H1 (cell line): ENCODE data around the gene MAP4K5. TPM values are rescaled to one million over a fixed set of nuclear protein-coding genes. Genes with fewer than 3 reads are reported as not detected.

ENCODE experiments used
- CTCF ChIA-PET: fragments of 300-600 bp; sonication (Branson Sonifier 250); formaldehyde crosslinking; loops from one replicate; lab custom pipeline; 2021; ENCODE audit not compliant: partially characterized antibody; lab: Charles Lee
- POLR2A ChIA-PET: fragments of 300-600 bp; sonication (Branson Sonifier 250); formaldehyde crosslinking; loops from one replicate; lab custom pipeline; 2021; ENCODE audit warnings: inconsistent platforms; ENCODE audit not compliant: partially characterized antibody; lab: Charles Lee
- DNase-seq, 2 experiments: peaks; one replicate each; pipeline versions ENCODE4 v3.0.0 to v3.0.0-alpha.2; 2010 to 2022; ENCODE audit warnings: low spot score in 2 of 2, low read depth in 1 of 2, mixed read lengths in 1 of 2
- FAIRE-seq: peaks from 2 replicates; lab custom pipeline; 2011; peaks lifted over from hg19 to GRCh38; lab: Jason Lieb, UNC
- H2AFZ ChIP-seq: 2 replicates; pipeline ENCODE4 v1.8.1; 2012; ENCODE audit warnings: low read length, inconsistent platforms
- H2AK5ac ChIP-seq: 2 replicates; pipeline ENCODE4 v1.6.1; 2013; ENCODE audit warnings: low read depth, low read length
- H2BK120ac ChIP-seq: replicated peaks from 2 replicates; pipeline ENCODE3; 2013; ENCODE audit warnings: low read depth, low read length, inconsistent platforms
- H2BK12ac ChIP-seq: 2 replicates; pipeline ENCODE4 v1.6.1; 2013; ENCODE audit warnings: low read depth, low read length
- H2BK15ac ChIP-seq: 2 replicates; pipeline ENCODE4 v1.6.1; 2013; ENCODE audit warnings: low read length
- H2BK20ac ChIP-seq: 2 replicates; pipeline ENCODE4 v1.6.1; 2013; ENCODE audit warnings: low read length
- H2BK5ac ChIP-seq: 2 replicates; pipeline ENCODE4 v1.6.1; 2013; ENCODE audit warnings: low read depth, low read length
- H3K14ac ChIP-seq: 2 replicates; pipeline ENCODE4 v1.6.1; 2013; ENCODE audit warnings: inconsistent platforms; ENCODE audit not compliant: insufficient read length
- H3K18ac ChIP-seq: 2 replicates; pipeline ENCODE4 v1.6.1; 2013; ENCODE audit warnings: low read length; ENCODE audit errors: extremely low read depth
- H3K23ac ChIP-seq: 2 replicates; pipeline ENCODE4 v1.6.1; 2013; ENCODE audit warnings: inconsistent platforms; ENCODE audit not compliant: insufficient read length
- H3K23me2 ChIP-seq: 2 replicates; pipeline ENCODE4 v1.6.1; 2013; ENCODE audit warnings: low read depth, low read length
- H3K27ac ChIP-seq: 2 replicates; pipeline ENCODE4 v1.6.1; 2011; ENCODE audit warnings: low read depth, low read length, inconsistent platforms
- H3K27me3 ChIP-seq, 4 experiments: replicated peaks in 1 of 4; 1 replicate in 1 of 4; 2 replicates in 3 of 4; pipeline versions ENCODE4 v1.6.1 to v1.8.1; 2011 to 2013; ENCODE audit warnings: low read length in 3 of 4, mild to moderate bottlenecking in 3 of 4, inconsistent platforms in 2 of 4, mixed read lengths in 2 of 4, moderate library complexity in 1 of 4; ENCODE audit not compliant: control insufficient read depth in 3 of 4, insufficient read depth in 3 of 4; ENCODE audit errors: extremely low read depth in 1 of 4
- H3K36me3 ChIP-seq, 4 experiments: 2 replicates each; pipeline versions ENCODE4 v1.6.1 to v1.8.1; 2011 to 2013; ENCODE audit warnings: mild to moderate bottlenecking in 4 of 4, low read length in 3 of 4, moderate library complexity in 2 of 4, control low read depth in 1 of 4, inconsistent platforms in 1 of 4; ENCODE audit not compliant: insufficient read depth in 4 of 4, control insufficient read depth in 2 of 4
- H3K4ac ChIP-seq: replicated peaks from 2 replicates; pipeline ENCODE3; 2013; ENCODE audit warnings: low read length, low read depth, mixed read lengths, inconsistent platforms; ENCODE audit not compliant: insufficient read length
- H3K4me1 ChIP-seq, 4 experiments: replicated peaks in 1 of 4; 1 replicate in 1 of 4; 2 replicates in 3 of 4; pipeline versions ENCODE4 v1.6.1 to v1.8.1; 2011 to 2013; ENCODE audit warnings: low read length in 3 of 4, inconsistent platforms in 2 of 4, mixed read lengths in 1 of 4; ENCODE audit not compliant: insufficient read depth in 4 of 4, control insufficient read depth in 3 of 4
- H3K4me2 ChIP-seq, 2 experiments: 2 replicates each; pipeline versions ENCODE4 v1.6.1 to v1.8.1; 2011 to 2013; ENCODE audit warnings: low read depth in 2 of 2, low read length in 2 of 2, control low read depth in 1 of 2, inconsistent platforms in 1 of 2, mild to moderate bottlenecking in 1 of 2; ENCODE audit not compliant: insufficient read depth in 1 of 2
- H3K4me3 ChIP-seq, 4 experiments: fragments of 200-600, 300-600 bp in 1 of 4; sonication (generic), shearing (Covaris generic), sonication (Bioruptor Twin) in 1 of 4; 2 replicates each; pipeline versions ENCODE4 v1.5.1 to v1.8.1; 2011 to 2016; ENCODE audit warnings: low read length in 4 of 4, low read depth in 3 of 4, control low read depth in 2 of 4, inconsistent platforms in 2 of 4, mild to moderate bottlenecking in 2 of 4, mixed read lengths in 1 of 4, moderate library complexity in 1 of 4; ENCODE audit not compliant: insufficient read depth in 2 of 4; ENCODE audit errors: extremely low read depth in 1 of 4
- H3K56ac ChIP-seq: replicated peaks from 2 replicates; pipeline ENCODE3; 2013; ENCODE audit warnings: low read depth, mild to moderate bottlenecking, mixed read lengths, low read length, inconsistent platforms; ENCODE audit not compliant: insufficient read length
- H3K79me1 ChIP-seq: 2 replicates; pipeline ENCODE4 v1.6.1; 2013; ENCODE audit warnings: low read depth, low read length, control low read depth
- H3K79me2 ChIP-seq, 2 experiments: 2 replicates each; pipeline versions ENCODE4 v1.6.1 to v1.8.1; 2012 to 2013; ENCODE audit warnings: low read length in 2 of 2, mild to moderate bottlenecking in 2 of 2, inconsistent platforms in 1 of 2; ENCODE audit not compliant: insufficient read depth in 2 of 2, control insufficient read depth in 1 of 2
- H3K9ac ChIP-seq, 4 experiments: replicated peaks in 1 of 4; 1 replicate in 1 of 4; 2 replicates in 3 of 4; pipeline versions ENCODE4 v1.6.1 to v1.8.1; 2011 to 2013; ENCODE audit warnings: low read depth in 3 of 4, low read length in 3 of 4, control low read depth in 2 of 4, mild to moderate bottlenecking in 2 of 4, moderate library complexity in 2 of 4, inconsistent platforms in 1 of 4; ENCODE audit errors: extremely low read depth in 1 of 4
- H3K9me3 ChIP-seq, 2 experiments: 2 replicates each; pipeline versions ENCODE4 v1.6.1 to v1.8.1; 2012 to 2013; ENCODE audit warnings: mild to moderate bottlenecking in 2 of 2, moderate library complexity in 2 of 2, control low read depth in 1 of 2, inconsistent platforms in 1 of 2, low read depth in 1 of 2, low read length in 1 of 2, mixed read lengths in 1 of 2; ENCODE audit not compliant: insufficient read depth in 2 of 2
- H4K20me1 ChIP-seq, 2 experiments: replicated peaks in 1 of 2; 2 replicates each; pipeline versions ENCODE3 to v1.8.1; 2011 to 2013; ENCODE audit warnings: inconsistent platforms in 2 of 2, low read length in 2 of 2, mild to moderate bottlenecking in 1 of 2; ENCODE audit not compliant: insufficient read depth in 2 of 2, control insufficient read depth in 1 of 2
- H4K5ac ChIP-seq: 2 replicates; pipeline ENCODE4 v1.6.1; 2013; ENCODE audit warnings: low read length, low read depth, mixed read lengths, inconsistent platforms; ENCODE audit not compliant: insufficient read length
- H4K8ac ChIP-seq: 2 replicates; pipeline ENCODE4 v1.8.0; 2013; ENCODE audit warnings: mild to moderate bottlenecking, moderate library complexity, low read length, inconsistent platforms; ENCODE audit not compliant: insufficient read depth; ENCODE audit errors: extremely low read depth
- H4K91ac ChIP-seq: replicated peaks from 2 replicates; pipeline ENCODE3; 2013; ENCODE audit warnings: low read length, mixed read lengths, inconsistent platforms; ENCODE audit not compliant: insufficient read length
- BCL11A ChIP-seq, 2 experiments: IDR thresholded peaks; one replicate each; pipeline ENCODE4 v1.6.1; 2011; ENCODE audit warnings: low read depth in 2 of 2, low read length in 2 of 2, mild to moderate bottlenecking in 2 of 2
- CBX5 ChIP-seq: fragments of 300-800, 300-1000 bp; sonication (generic); IDR thresholded peaks from 2 replicates; pipeline ENCODE4 v1.7.1; 2016; ENCODE audit warnings: antibody characterized with exemption, low read length, low read depth
- EGR1 ChIP-seq: IDR thresholded peaks from 2 replicates; pipeline ENCODE4 v1.6.1; 2011; ENCODE audit warnings: low read depth, low read length, borderline replicate concordance
- JUN ChIP-seq: IDR thresholded peaks from 2 replicates; pipeline ENCODE4 v1.6.1; 2011; ENCODE audit warnings: low read depth, mild to moderate bottlenecking, improper control_type of control experiment, low read length
- JUND ChIP-seq: IDR thresholded peaks from 2 replicates; pipeline ENCODE4 v1.6.1; 2011; ENCODE audit warnings: mild to moderate bottlenecking, improper control_type of control experiment, low read length
- POLR2A ChIP-seq, 2 experiments: IDR thresholded peaks; 1 replicate in 1 of 2; 2 replicates in 1 of 2; pipeline ENCODE4 v1.6.1; 2011; ENCODE audit warnings: low read depth in 2 of 2, low read length in 2 of 2, mild to moderate bottlenecking in 2 of 2; ENCODE audit errors: control extremely low read depth in 1 of 2
- SIN3A ChIP-seq, 2 experiments: IDR thresholded peaks in 1 of 2; conservative IDR thresholded peaks in 1 of 2; 2 replicates each; pipeline ENCODE4 v1.6.1; 2011 to 2012; ENCODE audit warnings: low read length in 2 of 2, improper control_type of control experiment in 1 of 2, low read depth in 1 of 2, mild to moderate bottlenecking in 1 of 2
- SP4 ChIP-seq: IDR thresholded peaks from 2 replicates; pipeline ENCODE4 v1.6.1; 2012; ENCODE audit warnings: low read length, inconsistent platforms
- SUZ12 ChIP-seq: fragments of 200-600 bp; sonication (generic); IDR thresholded peaks from 2 replicates; pipeline ENCODE4 v1.6.1; 2012; ENCODE audit warnings: mild to moderate bottlenecking, inconsistent platforms, low read length, moderate library complexity, mixed read lengths
- TAF7 ChIP-seq: optimal IDR thresholded peaks from 2 replicates; pipeline ENCODE3; 2011; ENCODE audit warnings: low read depth, mild to moderate bottlenecking, inconsistent platforms, low read length, moderate library complexity, borderline replicate concordance
- TEAD4 ChIP-seq: IDR thresholded peaks from 2 replicates; pipeline ENCODE4 v1.6.1; 2012; ENCODE audit warnings: low read depth, low read length, inconsistent platforms, mixed read lengths
- WGBS, 2 experiments: shearing (Covaris generic) in 1 of 2; methylation state at CpG; one replicate each; pipeline versions ENCODE4 v1.1.6 to v1.1.7; 2013 to 2015; ENCODE audit warnings: low lambda C conversion rate in 2 of 2, mixed read lengths in 2 of 2, inconsistent platforms in 1 of 2, low coverage in 1 of 2, missing lambda C conversion rate in 1 of 2; ENCODE audit not compliant: insufficient replicate concordance in 2 of 2, insufficient coverage in 1 of 2, insufficient read length in 1 of 2; ENCODE audit errors: extremely low coverage in 1 of 2, missing lambda C conversion rate in 1 of 2; 5-methylcytosine and 5-hydroxymethylcytosine counted together
- polyA plus RNA-seq, 7 experiments: library from polyadenylated mRNA; depleted of rRNA in 3 of 7; stranded (reverse) in 5 of 7; unstranded in 2 of 7; fragments of >200 nt in 5 of 7; fragments of 200-250 nt in 2 of 7; gene quantifications; 1 replicate in 5 of 7; 2 replicates in 1 of 7; 4 replicates in 1 of 7; pipeline versions ENCODE4 v1.2.1 to v1.2.3, GENCODE V29; 2011 to 2013; ENCODE audit warnings: missing spikeins in 2 of 7, mixed read lengths in 2 of 7
- total RNA-seq: library from RNA; stranded (reverse); fragmentation: NEBNext Ultra II Directional; extraction: Animal tissue kit (Norgen Biotek cat#: 25700); gene quantifications from 2 replicates; pipeline ENCODE4 v1.2.1, GENCODE V29; 2021
- TF ChIP-seq, protein P1 (sequence below): IDR thresholded peaks from 2 replicates; pipeline ENCODE4 v1.6.1; 2012; ENCODE audit warnings: inconsistent platforms

The MAP4K5 gene
- total and polyA plus RNA-seq, 2 of the 8 experiments (the other 6 are each of a cell fraction or from before 2014, with no cell fraction given): 7.6 to 34.5 TPM

DNA sequence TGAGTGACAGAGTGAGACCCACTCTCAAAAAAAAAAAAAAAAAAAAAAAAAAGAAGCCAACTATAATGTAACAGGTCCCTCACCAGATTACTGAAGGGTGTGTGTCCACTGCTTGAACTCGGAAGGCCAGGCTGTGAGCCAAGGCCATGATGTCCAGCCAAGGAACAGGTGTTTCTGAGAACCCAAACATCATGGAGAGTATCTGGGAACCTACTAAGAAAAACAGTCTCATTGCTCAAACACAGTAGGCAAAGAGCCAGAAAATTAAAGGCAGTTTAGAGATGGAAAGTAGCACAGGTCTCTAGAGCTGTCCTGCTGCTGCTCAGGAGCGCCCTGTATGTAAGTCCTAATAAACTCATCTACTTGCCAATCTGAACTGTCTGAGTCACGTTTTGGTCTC, 12.5 kb upstream of the MAP4K5 start:
- Histone ChIP-seq H2BK12ac (no peak overlapping the region), H3K27me3 (no peaks in the 10 kb centered on the region), H3K27ac (no peak overlapping the region), H3K9me3 (peaks cover 0 to under 1% of the 10 kb centered on the region in 2 experiments; a peak in 1 of 4 replicates), H2BK20ac (no peak overlapping the region), H3K36me3 (no peaks in the 10 kb centered on the region), H2AFZ (no peak overlapping the region), H3K56ac (no peak overlapping the region), H3K23me2 (no peaks in the 10 kb centered on the region), H2BK120ac (no peak overlapping the region), H3K18ac (no peak overlapping the region), H3K4me2 (no peak overlapping the region), H4K5ac (no peak overlapping the region), H2BK5ac (no peak overlapping the region), H3K4me3 (no peak overlapping the region), H4K91ac (no peak overlapping the region), H4K20me1 (no peaks in the 10 kb centered on the region), H2AK5ac (no peak overlapping the region), H3K4ac (no peak overlapping the region), H3K23ac (no peak overlapping the region), H3K79me1 (no peaks in the 10 kb centered on the region), H3K14ac (no peak overlapping the region), H4K8ac (no peak overlapping the region), H3K79me2 (no peaks in the 10 kb centered on the region; a peak in 1 of 4 replicates), H3K9ac (no peak overlapping the region), H3K4me1 (no peaks in the 10 kb centered on the region), H2BK15ac (no peak overlapping the region)
- TF ChIP-seq SUZ12: no peak
- no peak for TF ChIP-seq JUND
- TF ChIP-seq BCL11A (IDR thresholded peaks at IDR 0.05; ENCODE audit: low read depth in 2 of 2, low read length in 2 of 2): no peak
- no peak for TF ChIP-seq JUN
- TF ChIP-seq, protein P1, sequence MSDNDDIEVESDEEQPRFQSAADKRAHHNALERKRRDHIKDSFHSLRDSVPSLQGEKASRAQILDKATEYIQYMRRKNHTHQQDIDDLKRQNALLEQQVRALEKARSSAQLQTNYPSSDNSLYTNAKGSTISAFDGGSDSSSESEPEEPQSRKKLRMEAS: no peak
- no peak for TF ChIP-seq EGR1
- no peak for TF ChIP-seq SIN3A (conservative IDR thresholded peaks at IDR 0.05 in 1 of 2, IDR thresholded peaks at IDR 0.05 in 1 of 2; ENCODE audit: low read depth in 1 of 2, low read length in 2 of 2)
- no peak for TF ChIP-seq POLR2A (IDR thresholded peaks at IDR 0.05; ENCODE audit: control extremely low read depth in 1 of 2, low read depth in 2 of 2, low read length in 2 of 2)
- no peak for TF ChIP-seq TAF7
- no peak for TF ChIP-seq TEAD4
- no peak for TF ChIP-seq CBX5
- no peak for TF ChIP-seq SP4
- CTCF ChIA-PET: interaction anchor here (0.6 to 2.8 kb wide), 6 partner anchors 13 to 232 kb away, joined by 3 to 11 read pairs (median 4); partner anchors contain the start of gene ATL1
- FAIRE-seq: no peak
- DNase-seq: no peak
- 93% methylated on average over 3 of the region's 3 CpGs; no CpG with 5 or more reads in 1 of the 2 experiments for WGBS, 2 experiments
- POLR2A ChIA-PET: interaction anchor here (0.8 to 1.1 kb wide), 2 partner anchors 15 to 16 kb away, joined by 3 read pairs; partner anchors contain the start of gene ATL1
